Superior temporal gyrus (tissue), 1 donor: ENCODE data around the gene SMG6.
A peak's percentile ranks its signal among the peaks of the same experiment; 100 is the strongest.

Source experiments
- DNase-seq: peaks from one replicate; pipeline ENCODE4 v3.0.0-alpha.2; 2016; ENCODE audit errors: extremely low spot score

Gene SMG6

DNA sequence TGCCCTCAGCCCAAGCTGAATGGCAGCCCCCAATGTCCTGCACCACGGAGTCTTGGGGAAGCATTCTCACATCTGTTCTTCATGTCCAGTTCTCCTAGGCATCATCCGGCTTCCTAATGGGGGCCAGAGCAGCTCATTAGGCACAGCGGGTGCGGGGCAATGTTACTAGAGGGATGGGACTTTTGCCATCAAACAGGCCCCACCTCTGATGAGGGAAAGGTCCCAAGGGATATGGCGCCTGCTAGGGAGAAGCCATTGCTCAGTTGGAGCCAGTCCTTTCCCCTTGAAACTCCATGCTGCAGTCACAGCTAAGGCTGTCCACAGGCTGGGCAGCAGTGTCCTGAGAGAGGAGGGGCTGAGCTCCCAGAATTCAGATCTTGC lies 275.4 kb downstream of the SMG6 start:
- no peak for DNase-seq

- DNase-seq: no peak
Observed at GRCh38 chr17:2027528-2028233, 275.9 kb downstream of the SMG6 start.

DNA sequence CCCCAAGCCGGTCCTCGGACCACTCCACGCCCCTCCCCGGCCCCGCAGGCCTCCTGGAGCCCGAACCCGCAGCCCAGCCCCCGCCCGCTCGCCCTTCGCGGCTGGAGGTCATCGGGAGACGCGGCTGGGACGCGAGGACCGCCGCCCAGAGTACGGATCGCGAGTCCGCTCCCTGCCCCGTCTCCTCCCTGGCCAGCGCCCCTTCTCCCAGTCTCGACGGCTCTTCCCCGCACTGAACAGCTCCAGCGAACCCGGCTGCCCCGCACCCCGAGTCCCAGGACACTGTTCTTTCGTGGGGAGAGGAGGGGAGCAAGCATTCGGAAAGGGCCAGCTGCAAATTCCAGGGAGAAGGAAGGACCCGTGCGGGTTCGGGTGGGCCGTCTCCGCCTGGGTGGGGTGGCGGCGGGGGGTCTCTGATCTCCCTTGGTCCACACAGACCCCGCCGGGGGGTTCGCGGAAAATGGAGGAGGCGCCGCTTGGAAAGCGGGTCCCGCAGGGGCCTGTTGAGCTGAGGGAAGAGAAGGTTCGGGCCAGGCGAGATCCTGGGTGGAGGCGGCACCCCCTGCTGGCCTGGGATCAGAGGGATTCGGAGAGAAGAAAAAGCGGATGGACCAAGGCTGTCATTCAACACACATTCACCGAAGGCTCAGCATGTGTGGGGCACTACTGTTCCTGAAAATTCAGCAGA lies 277.8 kb downstream of the SMG6 start:
- peak; percentile 58 for DNase-seq

- peak; percentile 50 for DNase-seq
Observed at GRCh38 chr17:2025220-2025621, 278.4 kb downstream of the SMG6 start, which contains the start of gene RTN4RL1. RTN4RL1 (minus strand) TSS chr17:2025334; CDS start chr17:2024865, 469 bp downstream.

DNA sequence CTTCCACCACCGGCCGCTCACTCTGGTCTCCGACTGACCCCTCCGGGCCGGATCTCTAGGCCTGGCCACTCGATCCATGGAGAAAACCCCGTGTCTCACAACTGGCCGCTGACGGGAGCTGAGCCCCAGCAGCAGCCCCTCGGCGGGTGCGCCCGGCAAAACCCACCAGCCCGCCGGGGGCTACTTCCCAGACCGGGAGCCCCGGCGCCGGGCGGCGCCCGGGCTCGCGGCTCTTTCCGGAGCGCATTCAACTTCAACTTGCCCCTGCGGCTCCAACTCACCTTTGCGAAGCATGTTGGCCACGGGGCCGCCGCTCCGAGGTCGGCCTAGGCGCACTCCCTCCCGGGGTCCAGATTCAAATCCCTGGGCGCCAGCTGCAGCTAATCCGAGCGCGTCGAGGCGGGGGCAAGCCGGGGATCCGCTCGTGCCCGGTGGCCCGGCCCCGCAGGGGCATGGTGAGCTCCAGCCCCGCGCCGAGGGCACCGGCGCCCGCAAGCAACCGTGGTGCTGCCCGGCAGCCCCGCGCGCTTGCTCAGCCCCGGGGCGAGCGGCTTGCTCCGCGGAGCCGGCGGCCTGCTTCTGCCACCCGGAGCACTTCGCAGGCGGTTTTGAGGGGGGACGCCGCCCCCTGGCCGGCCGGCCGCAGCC lies 278.9 kb downstream of the SMG6 start:
- no peak for DNase-seq

GRCh38 chr17:2023692-2024571 lies 279.7 kb downstream of the SMG6 start:
- no peak for DNase-seq

DNA sequence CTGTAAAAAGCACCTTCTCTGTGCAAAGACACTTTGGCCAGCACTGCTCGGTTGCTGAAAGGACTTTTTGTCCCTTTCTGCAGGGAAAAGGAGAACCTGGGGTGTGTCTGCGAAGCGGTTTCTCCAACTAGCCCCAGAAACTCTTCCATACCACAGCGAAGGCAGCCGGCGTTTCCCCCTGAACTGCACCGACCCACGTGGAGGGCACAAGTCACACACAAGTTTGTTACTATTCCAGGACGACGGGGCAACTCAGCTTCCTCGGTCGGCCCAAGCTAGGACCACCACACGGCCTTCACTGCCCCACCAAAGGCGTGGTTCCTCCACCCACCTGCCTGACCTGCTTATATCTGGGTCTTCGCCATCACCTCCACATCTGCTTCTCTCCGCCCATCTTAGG lies 280.3 kb downstream of the SMG6 start:
- no peak for DNase-seq

- peak; percentile 10 for DNase-seq
Observed at GRCh38 chr17:2022647-2023240, 280.8 kb downstream of the SMG6 start.

DNA sequence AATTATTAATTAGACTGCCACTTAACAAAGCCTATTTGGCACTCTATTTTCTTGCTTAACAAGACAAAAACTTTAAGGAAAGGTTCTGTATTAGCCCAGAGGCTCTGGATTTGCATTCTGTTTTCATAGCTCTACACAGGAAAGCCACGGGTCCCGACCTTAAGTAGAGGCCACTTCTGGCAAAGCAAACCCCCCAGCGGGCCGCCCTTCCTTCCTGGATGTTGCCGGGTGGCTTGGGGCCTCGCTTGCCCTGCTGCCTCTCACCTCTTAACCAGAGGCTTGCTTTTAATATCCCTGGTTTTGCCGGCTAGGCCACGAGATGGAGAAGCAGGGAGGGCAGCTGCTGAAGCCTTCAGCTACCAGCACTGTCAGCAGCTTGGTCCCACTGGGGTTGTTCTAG lies 282.9 kb downstream of the SMG6 start:
- no peak for DNase-seq

DNA sequence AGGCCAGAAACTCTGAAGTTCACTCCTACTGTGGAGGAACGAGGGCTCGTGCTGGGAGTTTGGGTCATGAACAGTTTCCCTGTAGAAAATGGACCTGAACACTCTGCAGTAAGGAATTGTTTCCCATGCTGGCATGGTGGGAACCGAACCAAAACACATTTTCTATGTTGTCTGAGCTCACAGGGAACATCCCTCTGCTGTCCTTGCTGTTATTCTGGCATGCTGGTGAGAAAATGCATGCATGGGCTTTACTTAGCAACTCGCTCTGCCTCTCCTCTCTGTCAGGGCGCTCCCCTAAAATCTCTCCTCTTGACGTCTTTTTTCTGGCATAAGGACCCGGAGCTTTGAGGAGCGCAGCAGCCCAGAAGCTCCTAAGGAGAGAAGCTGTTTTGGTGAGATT lies 283.9 kb downstream of the SMG6 start:
- peak; percentile 32 for DNase-seq

GRCh38 chr17:2018716-2019510 lies 284.7 kb downstream of the SMG6 start:
- peak; percentile 12 for DNase-seq

- peak; percentile 20 for DNase-seq
Observed at GRCh38 chr17:2017274-2017941, 286.2 kb downstream of the SMG6 start.

- no peak for DNase-seq
Observed at GRCh38 chr17:2016494-2016893, 287.1 kb downstream of the SMG6 start.

DNA sequence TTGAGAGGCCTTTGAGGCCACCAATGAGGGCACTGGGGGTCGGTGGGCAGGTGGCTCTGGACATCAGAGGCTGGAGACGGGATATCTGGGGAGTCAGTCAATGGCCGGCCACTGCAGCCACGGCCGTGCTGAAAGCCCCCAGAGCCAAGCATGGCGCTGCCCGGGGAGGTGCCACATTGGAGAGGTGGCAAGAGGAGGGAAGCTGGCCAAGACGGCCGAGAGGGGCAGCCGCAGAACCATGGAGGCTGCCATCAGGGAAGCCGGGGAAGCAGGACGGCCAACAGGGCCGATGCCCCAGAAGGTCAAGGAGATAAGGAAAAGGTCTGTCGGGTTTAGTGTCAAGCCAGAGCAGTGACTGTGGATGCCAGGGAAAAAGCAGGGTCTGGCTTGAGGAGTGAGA lies 288.3 kb downstream of the SMG6 start:
- no peak for DNase-seq

DNA sequence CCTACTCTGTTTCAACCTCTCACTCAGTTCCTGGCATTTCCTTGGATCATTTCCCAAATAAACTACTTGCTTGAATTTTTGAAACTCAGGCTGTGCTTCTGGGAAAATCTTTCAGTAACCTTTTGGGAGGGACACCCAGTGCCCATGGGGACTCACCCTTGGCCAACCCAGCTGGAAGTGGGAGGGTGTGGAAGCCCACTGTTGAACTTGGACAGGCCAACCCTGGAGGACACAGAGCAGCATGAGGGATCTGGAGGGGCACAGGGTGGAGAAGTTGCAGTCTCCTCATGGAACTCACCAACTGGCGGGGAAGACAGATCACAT lies 289.6 kb downstream of the SMG6 start:
- DNase-seq: no peak

GRCh38 chr17:2013220-2013993 lies 290.2 kb downstream of the SMG6 start:
- peak; percentile 2 for DNase-seq

GRCh38 chr17:2012499-2012898 lies 291.1 kb downstream of the SMG6 start:
- peak; percentile 8 for DNase-seq

DNA sequence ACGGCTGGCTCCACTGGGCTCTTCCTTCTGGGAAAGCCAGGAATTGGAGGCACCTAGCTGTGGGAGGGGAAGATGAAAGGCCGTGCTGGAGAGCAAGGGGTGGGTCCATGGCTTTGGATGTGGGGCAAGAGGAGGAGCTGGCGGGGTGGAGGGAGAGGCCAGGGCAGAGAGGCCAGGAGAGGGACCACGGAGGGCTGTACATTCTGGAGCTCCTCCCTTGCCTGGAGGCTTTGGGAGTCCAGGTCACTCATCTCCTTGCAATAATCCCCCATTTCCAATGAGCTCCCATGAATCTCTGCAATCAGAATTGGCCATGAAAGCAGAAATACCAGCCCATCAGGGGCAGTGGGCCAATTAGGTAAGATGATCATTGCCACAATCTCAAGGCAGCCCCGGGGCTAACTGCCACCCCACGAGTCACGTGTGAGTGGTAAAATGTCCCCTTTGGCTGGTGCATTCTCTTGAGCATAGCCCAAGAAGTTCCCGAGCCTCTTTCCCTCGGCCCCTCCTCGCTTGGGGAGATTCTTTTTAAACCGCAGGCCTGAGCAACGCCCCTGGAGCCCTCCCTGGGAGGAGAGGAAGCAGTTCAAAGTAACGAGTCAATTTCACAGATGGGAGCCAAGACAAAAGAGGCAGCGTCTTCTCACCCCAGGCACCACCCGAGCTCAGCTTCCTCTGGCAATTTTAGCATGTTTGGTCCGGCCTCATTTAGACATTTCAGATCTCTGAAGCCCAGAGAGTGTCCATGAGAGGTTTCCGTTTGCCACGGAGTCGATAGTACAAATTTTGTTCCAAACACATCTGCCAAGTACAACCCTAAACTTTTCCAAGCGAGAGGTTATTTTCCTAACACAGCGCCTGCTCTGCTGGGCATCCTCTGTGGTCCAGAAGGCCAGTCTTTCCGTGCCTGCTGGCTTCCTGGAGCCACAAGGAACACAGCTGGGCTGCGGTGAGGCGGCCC lies 291.9 kb downstream of the SMG6 start:
- DNase-seq: peak; percentile 16
